Mesenteric fat pad (tissue), 1 donor: ENCODE results near the gene DAZAP1. TPM values are rescaled to one million over a fixed set of nuclear protein-coding genes. Genes with fewer than 3 reads are reported as not detected.

Experiments used
- DNase-seq: peaks from one replicate; pipeline ENCODE4 v3.0.0-alpha.2; 2020; ENCODE audit warnings: low spot score
- total RNA-seq: library from RNA; stranded (reverse); fragmentation: NEBNext Ultra II Directional; extraction: Animal tissue kit (Norgen Biotek cat#: 25700); gene quantifications from one replicate; pipeline ENCODE4 v1.2.1, GENCODE V29; 2021
- donor health status: DM: yes; HTN: yes; CAD: no.

Gene DAZAP1
- total RNA-seq, 1 donor from 2014 or later: 110 TPM

- DNase-seq: no peak
Observed at GRCh38 chr19:1455336-1456120, 48.1 kb downstream of the DAZAP1 start.

GRCh38 chr19:1456121-1456900 is 48.9 kb downstream of the DAZAP1 start:
- no peak for DNase-seq

- DNase-seq: no peak
Observed at GRCh38 chr19:1457031-1457739, 49.8 kb downstream of the DAZAP1 start.

- no peak for DNase-seq
Observed at GRCh38 chr19:1457892-1458291, 50.5 kb downstream of the DAZAP1 start.

- no peak for DNase-seq
Observed at GRCh38 chr19:1459479-1459878, 52.1 kb downstream of the DAZAP1 start.

- no peak for DNase-seq
Observed at GRCh38 chr19:1460033-1460995, 52.9 kb downstream of the DAZAP1 start.

- no peak for DNase-seq
Observed at GRCh38 chr19:1461862-1462261, 54.5 kb downstream of the DAZAP1 start.

- DNase-seq: no peak
Observed at GRCh38 chr19:1465191-1466016, 58.0 kb downstream of the DAZAP1 start.

- DNase-seq: no peak
Observed at GRCh38 chr19:1466018-1466460, 58.7 kb downstream of the DAZAP1 start.

GRCh38 chr19:1466461-1467214 is 59.3 kb downstream of the DAZAP1 start:
- no peak for DNase-seq

GRCh38 chr19:1467215-1467489 is 59.8 kb downstream of the DAZAP1 start:
- no peak for DNase-seq

GRCh38 chr19:1467490-1468273 is 60.3 kb downstream of the DAZAP1 start:
- no peak for DNase-seq

GRCh38 chr19:1468274-1468820 is 61.0 kb downstream of the DAZAP1 start:
- DNase-seq: no peak

- DNase-seq: no peak
Observed at GRCh38 chr19:1468821-1469254, 61.5 kb downstream of the DAZAP1 start.

- DNase-seq: no peak
Observed at GRCh38 chr19:1469255-1470054, 62.1 kb downstream of the DAZAP1 start.

GRCh38 chr19:1470055-1470304 is 62.6 kb downstream of the DAZAP1 start:
- DNase-seq: no peak

- DNase-seq: no peak
Observed at GRCh38 chr19:1470305-1471009, 63.1 kb downstream of the DAZAP1 start.
